ENCODE measurements around the gene PEX14. TPM values are rescaled to one million over a fixed set of nuclear protein-coding genes. Genes with fewer than 3 reads are reported as not detected.

Gene PEX14
- total and polyA plus RNA-seq, 2 donors (not counting 3 experiments of a cell fraction or from before 2014, with no cell fraction given), result 19.5 to 26.5 TPM

DNA sequence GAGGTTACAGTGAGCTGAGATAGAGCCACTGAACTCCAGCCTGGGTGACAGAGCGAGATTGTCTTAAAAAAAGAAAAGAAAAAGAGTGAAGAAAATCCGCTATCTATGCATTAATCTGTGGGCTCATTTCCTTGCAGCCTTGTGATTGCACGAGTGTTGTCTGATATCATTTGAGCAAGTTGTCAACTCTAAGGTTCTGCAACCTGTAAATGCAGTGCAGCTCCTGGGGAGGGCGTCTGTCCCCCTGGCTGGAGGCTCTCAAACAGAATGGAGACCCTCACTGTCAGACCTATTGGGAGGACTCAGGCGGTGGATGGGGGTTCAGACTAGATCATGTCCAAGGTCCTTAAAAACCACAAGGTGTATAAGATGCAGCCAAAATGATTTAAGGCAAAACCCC is 18.7 kb upstream of the PEX14 start:
- no peak for FAIRE-seq
- CTCF ChIA-PET, result interaction anchor here (1.0 to 2.0 kb wide), 4 partner anchors 14 to 411 kb away, joined by 3 to 11 read pairs (median 4); no protein-coding TSS in a partner anchor

More for the DNA sequence above, 18.7 kb upstream of the PEX14 start:
- POLR2A ChIA-PET, result no interaction called here
- H3K4me1 ChIP-seq (ENCODE audit: control insufficient read depth, extremely low read depth, insufficient read depth, low read length), result peaks cover 28% of the 10 kb centered on the region
- no peaks in the 10 kb centered on the region for H4K20me1 ChIP-seq (replicated peaks; ENCODE audit: control insufficient read depth, extremely low read depth, insufficient read depth, low read length)
- BruUV-seq (replicated peaks), result no TSS peak
- no peak overlapping the region for H3K9ac ChIP-seq (replicated peaks; ENCODE audit: extremely low read depth, insufficient read depth, low read length)
- intact Hi-C loops (cut with micrococcal nuclease), result no loop called here
- no peaks in the 10 kb centered on the region for H3K9me3 ChIP-seq (replicated peaks; ENCODE audit: control insufficient read depth, insufficient read depth, low read length)
- no peak overlapping the region for H3K4me3 ChIP-seq (replicated peaks in 1 of 3; ENCODE audit: insufficient read depth in 1 of 3, low read depth in 1 of 3, low read length in 3 of 3)
- TF ChIP-seq, protein P1, sequence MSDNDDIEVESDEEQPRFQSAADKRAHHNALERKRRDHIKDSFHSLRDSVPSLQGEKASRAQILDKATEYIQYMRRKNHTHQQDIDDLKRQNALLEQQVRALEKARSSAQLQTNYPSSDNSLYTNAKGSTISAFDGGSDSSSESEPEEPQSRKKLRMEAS (IDR thresholded peaks at IDR 0.05; ENCODE audit: insufficient read depth, insufficient read length), result no peak
- TF ChIP-seq EZH2 (IDR thresholded peaks at IDR 0.05; ENCODE audit: borderline replicate concordance, low read depth, low read length, severe bottlenecking) (no peak), POLR2AphosphoS5 (IDR thresholded peaks at IDR 0.05; ENCODE audit: insufficient read depth, low read depth, low read length) (no peak), FOS (IDR thresholded peaks at IDR 0.05; ENCODE audit: borderline replicate concordance, insufficient read depth, low read length) (no peak), MYC (IDR thresholded peaks at IDR 0.05; ENCODE audit: low read depth, low read length) (no peak), GATA2 (IDR thresholded peaks at IDR 0.05; ENCODE audit: insufficient read depth, insufficient read length, low read depth, low read length) (no peak), POLR2A (IDR thresholded peaks at IDR 0.05; ENCODE audit: low read depth, low read length) (no peak), JUN (IDR thresholded peaks at IDR 0.05; ENCODE audit: borderline replicate concordance, insufficient read depth, insufficient read length, low read depth) (no peak)
- TF ChIP-seq, protein P2, sequence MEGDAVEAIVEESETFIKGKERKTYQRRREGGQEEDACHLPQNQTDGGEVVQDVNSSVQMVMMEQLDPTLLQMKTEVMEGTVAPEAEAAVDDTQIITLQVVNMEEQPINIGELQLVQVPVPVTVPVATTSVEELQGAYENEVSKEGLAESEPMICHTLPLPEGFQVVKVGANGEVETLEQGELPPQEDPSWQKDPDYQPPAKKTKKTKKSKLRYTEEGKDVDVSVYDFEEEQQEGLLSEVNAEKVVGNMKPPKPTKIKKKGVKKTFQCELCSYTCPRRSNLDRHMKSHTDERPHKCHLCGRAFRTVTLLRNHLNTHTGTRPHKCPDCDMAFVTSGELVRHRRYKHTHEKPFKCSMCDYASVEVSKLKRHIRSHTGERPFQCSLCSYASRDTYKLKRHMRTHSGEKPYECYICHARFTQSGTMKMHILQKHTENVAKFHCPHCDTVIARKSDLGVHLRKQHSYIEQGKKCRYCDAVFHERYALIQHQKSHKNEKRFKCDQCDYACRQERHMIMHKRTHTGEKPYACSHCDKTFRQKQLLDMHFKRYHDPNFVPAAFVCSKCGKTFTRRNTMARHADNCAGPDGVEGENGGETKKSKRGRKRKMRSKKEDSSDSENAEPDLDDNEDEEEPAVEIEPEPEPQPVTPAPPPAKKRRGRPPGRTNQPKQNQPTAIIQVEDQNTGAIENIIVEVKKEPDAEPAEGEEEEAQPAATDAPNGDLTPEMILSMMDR (IDR thresholded peaks at IDR 0.05; ENCODE audit: extremely low read depth in 1 of 2, insufficient read depth in 1 of 2, low read depth in 1 of 2, low read length in 2 of 2), result no peak
- H3K36me3 ChIP-seq (ENCODE audit: control insufficient read depth in 2 of 2, extremely low read depth in 1 of 2, insufficient read depth in 2 of 2, low read length in 2 of 2), result no peaks in the 10 kb centered on the region
- dilution Hi-C loops (cut with MboI; ENCODE audit: extremely low pct_ligation_motif_present, low sequenced_read_pairs), result no loop called here
- no peak for DNase-seq (ENCODE audit: low read depth, low spot score)
- H3K27ac ChIP-seq (ENCODE audit: insufficient read depth, low read depth, low read length), result no peak overlapping the region
- no peaks in the 10 kb centered on the region for H3K9me1 ChIP-seq (replicated peaks; ENCODE audit: control insufficient read depth, extremely low read depth, insufficient read depth, low read length)
- H2AFZ ChIP-seq (ENCODE audit: low read depth, low read length), result no peak overlapping the region
- no peak overlapping the region for H3K4me2 ChIP-seq (ENCODE audit: insufficient read depth, low read length)
- H3K79me2 ChIP-seq (ENCODE audit: control insufficient read depth, insufficient read depth, low read length), result no peaks in the 10 kb centered on the region
- no peaks in the 10 kb centered on the region for H3K27me3 ChIP-seq (ENCODE audit: control insufficient read depth in 2 of 2, insufficient read depth in 2 of 2, low read length in 2 of 2)

Measured in endothelial cell of umbilical vein (primary cell).